HG03139 (cell line): ENCODE measurements around the gene PADI4.
"Not testable (repeated sequence)": the region's sequence is repeated elsewhere in the genome, so short reads cannot be mapped to it uniquely, and the experiment has no call there.

ENCODE experiments used
- ATAC-seq: cut with Tn5 transposase; IDR thresholded peaks from one replicate; pipeline ENCODE4 v1.9.1; 2021; ENCODE audit not compliant: unreplicated experiment

The PADI4 gene

DNA sequence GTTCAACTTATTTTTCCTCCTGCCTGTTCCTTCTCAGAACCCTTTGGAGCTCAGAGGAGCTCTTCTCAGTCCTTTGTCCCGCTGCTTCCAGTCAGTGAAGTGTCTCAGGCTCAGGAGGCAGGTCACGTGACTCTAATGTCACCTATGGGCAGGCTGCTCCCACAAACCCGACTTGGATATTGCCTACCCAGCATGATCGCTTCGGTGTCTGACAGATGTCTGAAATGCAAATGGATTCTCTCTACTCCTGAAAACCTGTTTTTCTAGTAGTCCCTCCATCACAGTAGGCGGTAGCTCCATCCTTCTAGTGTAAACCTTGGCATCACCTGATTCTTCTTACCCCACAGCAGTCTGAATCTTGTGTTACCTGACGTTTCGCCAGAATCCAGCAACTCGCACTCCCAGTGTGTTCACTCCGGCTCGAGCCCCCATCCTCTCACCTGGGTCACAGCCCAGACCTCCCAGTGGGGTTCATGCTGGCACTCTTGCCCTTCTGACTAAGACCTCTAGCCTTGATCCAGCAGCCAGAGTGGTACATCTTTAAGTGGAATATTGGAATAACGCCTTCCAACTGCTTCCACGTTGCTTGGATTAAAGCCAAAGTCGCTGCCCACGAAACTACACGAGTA, 69.4 kb downstream of the PADI4 start:
- ATAC-seq: no peak

DNA sequence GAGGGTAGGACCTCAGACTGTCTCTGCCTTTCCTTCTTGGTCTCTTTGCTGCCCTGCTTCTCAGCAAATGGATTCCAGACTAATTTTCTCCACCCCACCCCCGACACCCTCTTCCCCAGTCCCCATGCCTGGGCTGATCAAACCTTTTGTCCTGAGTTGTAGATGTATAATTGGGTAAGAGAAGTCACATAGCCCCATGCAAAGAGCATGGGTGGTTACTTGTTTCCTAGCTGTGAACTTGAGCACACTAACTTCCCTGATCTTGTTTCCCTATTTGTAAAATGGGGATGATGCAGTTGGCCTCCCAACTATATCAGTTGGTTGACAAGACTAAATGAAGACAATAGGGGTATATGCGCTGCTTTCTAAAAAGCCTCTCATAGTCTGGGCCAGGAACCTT, 73.2 kb downstream of the PADI4 start:
- ATAC-seq: no peak

DNA sequence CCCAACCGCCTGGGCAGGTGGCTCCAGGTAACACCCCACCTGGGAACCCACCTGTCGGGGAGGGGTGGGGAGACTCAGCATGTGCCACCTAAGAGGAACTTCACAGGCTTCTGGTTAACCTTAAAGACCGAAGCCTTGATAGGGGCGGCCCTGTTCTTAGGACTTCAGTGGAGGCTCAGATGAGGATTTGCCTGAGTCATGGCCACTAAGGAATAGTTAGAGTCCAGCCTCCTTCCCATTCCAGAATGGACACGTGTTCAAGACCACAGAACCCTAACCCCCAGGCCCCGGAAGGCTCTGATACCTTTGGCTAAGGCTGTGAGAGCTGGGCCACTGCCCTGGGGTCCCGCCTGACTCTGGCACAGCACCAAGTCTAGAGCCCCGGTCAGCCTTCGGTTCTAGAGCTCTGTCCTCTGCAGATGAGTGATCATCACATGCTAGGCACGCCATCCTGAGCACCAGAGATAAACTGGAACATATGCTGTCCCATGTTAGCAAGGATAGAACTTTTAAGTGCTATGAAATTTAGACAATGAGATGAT, 84.3 kb downstream of the PADI4 start:
- ATAC-seq: no peak

DNA sequence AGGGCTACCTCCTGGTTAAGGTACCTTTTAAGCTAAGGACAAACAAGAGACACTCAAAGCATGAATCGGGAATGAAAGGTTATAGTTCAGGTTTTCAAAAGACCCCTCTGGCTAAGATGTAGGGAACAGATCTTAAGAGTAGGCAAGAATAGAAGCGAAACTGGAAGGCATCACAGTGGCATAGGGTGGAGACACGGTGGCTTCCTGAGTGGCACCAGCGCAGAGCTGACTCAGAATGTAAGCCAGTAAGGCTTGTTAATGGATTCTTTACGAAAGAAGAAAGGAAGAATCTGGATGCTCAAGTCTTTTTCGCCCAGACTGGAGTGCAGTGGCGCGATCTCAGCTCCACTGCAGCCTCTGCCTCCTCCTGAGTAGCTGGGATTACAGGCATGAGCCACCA, 85.2 kb downstream of the PADI4 start:
- no peak for ATAC-seq

DNA sequence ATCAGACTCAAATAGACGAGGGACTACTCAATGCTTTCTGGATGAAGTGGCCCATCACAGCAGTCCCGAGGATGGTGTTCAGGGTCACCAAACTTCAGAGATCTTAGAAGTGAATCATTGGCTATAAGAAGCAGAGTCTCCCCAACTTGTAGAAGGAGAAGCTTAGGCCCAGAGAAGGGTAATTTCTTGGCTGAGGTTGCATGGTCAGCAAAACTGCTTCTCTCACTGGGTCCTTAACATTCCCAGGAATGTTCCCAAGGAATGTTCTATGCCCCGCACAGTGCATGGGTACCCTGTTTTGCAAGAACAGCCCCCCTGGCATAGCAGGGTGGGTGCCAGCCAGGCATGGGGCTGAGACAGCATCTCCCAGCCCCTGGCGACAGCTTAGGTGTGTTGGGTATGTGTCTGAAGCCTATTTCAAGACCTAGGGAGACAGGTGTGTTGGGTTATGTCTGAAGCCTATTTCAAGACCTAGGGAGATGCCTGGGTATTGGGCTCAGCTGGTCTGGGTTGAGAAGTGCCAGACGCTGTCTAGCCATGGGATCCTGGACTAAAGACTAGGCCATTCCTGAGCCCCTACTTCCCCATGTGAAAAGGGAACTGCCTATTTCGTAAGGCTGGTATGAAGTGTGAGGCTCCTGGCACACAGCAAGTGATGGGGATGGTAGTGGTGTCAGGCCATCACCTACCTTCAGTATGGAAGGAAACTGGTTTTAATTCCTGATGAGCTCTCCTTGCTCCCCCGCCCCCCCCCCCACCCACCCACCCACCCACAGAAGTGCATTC, 90.1 kb downstream of the PADI4 start:
- no peak for ATAC-seq

DNA sequence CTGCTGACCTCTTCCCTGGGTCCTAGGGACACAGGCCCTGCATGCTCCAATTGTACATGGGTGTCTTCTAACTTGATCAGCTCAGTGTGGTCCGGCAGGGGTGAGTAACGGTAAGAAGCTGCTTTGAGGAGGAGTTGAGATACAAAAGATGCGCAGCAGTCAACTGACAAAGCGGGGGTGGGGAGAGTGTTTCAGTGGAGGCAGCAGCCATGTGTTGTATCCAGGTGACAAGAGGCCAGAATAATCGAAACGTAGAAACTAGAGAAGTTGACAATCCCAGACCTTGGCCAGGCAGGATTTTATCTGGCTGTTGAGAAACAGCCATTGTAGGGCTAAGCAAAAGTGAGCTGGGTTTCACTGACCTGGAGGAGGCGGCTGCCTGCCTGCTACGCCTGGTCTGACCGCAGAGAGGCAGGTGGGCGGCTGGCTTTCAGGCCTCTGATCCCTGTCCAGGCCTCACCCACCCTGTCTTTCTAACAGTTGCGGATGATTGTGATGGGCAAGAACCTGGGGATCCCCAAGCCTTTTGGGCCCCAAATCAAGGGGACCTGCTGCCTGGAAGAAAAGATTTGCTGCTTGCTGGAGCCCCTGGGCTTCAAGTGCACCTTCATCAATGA, 92.8 kb downstream of the PADI4 start:
- no peak for ATAC-seq

DNA sequence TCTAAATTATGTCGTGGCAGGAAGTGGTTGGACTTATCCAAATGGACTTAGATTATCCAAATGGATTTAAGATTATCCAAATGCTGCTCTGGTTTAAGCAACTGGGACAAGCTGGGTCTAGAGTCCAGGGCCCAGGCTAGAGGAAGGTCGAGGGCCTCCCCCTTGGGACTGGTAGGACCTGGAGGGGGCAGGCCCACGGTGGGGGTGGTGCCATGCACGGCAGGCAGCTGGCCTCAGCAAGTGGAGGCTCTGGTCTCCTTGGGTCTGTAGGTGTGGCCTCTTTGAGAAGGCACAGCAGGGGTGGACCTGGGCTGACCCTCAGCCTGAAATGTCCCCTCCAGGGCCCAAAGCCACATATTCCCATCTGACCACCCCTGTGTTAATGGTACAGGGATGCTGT, 93.8 kb downstream of the PADI4 start:
- ATAC-seq: no peak

DNA sequence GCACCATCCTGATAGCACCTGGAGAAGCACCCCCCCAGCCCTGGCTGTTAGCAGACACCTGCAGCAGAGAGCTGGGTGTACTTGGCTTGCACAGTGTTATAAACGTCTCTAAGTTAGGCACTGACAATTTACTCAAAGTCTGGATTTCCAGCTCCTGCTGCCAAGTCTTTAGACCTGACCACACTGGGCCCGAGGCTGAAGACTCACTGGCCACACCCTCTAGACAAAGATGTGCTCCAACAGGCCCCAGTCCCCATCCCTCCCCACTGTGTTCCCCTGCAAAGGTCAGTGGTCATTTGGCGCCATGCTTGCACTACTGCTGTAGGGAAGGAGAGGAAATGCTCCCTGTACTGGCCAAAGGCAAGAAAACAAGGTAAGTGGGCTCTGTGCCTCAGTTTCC, 95.1 kb downstream of the PADI4 start:
- no peak for ATAC-seq

DNA sequence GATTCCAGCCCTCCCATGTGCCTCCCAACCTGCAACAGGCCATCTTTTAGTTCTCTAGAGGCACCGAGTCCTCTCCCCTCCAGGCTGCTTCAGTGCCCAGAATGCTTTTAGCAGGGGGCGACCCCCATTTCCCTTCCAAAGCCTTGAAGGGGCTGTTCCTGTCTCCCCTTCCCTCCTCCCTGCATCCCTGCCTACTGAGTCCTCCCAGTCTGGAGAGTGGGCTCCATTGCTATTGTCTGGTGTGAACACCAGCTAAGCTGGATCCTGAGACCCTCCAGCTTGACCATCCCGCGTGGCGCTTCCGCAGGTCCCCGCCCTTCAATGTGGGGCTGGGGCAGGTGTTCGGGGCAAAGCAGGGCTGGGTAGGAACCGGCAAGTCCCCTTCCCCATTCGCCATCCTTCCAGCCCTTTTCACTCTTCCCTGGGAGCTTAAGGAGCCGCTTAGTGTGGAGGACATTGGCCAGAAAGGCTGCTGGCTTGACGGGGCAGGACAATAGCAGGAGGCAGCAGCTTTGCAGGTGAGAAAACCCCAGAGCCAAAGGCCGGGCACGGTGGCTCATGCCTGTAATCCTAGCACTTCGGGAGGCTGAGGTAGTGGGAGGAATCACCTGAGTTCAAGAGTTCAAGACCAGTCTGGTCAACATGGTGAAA, 96.2 kb downstream of the PADI4 start:
- no peak for ATAC-seq

DNA sequence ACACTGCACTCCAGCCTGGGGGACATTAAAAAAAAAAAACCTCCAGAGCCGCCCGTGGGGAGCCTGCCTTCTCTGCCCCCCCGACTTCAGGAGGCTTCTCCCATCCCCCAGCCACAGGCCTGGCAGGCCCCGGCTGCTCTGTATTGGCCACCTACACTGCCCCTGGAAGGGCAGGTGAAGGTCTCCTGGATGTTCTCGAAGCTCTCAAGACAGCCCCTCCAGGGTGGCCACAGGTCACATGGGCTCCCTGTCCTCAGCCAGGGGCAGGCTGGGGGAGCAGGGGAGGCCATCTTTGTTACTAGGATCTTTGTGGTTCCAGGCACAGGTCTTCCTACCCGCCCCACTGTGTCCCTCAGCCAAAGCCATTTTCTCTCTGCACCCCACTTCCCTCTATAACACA, 96.8 kb downstream of the PADI4 start:
- no peak for ATAC-seq

DNA sequence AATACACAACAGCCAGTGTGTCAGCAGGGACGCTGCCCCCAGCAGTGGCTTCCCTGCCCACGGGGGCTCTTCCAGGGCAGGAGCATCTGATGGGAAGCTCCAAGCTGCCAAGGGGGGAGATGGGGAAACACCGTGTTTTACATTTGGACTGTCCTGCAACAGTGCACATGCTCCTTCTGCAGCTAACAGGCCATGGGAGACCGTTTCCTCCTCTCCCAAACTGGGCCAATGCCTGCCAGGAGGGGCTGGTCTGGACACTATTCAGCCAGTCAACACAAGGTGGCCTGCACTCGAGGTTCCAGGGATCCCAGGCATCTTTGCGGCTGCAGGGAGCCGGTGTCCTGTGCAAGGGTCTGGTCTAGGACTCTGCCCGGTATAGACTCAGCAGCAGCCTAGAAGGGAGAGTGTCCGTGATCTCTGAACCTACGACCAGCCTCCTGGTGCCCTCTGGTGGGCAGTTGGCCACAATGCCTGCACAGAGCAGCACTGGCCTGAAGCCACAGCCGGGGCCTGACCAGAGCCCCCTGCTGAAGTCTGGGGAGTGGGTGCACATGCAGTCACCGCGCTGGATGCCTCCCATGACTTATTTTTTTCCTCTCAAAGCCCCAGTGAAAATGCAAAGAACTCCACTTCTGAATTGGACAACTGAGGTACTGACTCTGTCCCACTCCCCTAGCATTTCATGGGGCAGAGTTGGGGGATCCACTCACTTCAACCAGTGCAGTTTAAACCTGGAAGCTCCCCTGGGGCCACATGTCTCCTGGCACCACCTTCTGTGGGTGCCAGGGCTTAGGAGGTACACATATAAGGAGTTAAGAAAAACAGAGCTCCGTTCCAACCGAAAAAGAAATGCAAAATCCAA, 98.1 kb downstream of the PADI4 start:
- no peak for ATAC-seq

DNA sequence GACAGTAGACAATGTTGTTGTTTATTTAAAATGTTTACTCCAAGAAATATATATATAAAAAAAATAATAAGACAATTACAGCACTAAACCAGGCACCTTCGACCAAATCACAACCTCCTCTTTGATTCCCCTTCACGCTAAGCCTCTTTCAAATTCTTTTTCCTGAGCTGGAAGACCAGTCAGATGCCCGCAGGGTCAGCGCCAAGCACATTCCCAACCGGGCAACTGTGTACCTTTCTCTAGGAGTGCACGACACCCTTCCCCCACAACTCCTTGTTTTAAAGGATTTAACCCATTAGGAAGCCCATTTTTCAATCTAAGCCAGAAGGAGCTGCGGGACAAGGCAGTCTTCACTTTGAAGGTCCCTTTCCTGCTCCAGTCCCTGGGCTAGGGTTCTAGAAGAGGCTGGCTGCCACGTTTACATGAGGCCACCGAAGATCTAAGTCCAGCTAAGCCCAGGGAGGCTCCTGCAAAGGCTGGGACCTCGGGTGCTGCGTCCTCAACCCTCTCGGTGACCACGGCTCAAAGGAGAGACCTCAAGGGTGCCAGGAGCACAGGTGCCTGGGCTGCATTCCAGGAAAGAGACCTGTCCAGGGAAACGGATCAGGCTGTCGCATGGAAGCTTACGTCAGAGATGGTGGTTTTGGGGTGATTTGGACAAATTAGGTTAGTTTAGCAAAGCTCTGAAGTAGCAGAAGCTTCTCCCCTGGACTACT, 98.9 kb downstream of the PADI4 start:
- not testable (repeated sequence) for ATAC-seq

DNA sequence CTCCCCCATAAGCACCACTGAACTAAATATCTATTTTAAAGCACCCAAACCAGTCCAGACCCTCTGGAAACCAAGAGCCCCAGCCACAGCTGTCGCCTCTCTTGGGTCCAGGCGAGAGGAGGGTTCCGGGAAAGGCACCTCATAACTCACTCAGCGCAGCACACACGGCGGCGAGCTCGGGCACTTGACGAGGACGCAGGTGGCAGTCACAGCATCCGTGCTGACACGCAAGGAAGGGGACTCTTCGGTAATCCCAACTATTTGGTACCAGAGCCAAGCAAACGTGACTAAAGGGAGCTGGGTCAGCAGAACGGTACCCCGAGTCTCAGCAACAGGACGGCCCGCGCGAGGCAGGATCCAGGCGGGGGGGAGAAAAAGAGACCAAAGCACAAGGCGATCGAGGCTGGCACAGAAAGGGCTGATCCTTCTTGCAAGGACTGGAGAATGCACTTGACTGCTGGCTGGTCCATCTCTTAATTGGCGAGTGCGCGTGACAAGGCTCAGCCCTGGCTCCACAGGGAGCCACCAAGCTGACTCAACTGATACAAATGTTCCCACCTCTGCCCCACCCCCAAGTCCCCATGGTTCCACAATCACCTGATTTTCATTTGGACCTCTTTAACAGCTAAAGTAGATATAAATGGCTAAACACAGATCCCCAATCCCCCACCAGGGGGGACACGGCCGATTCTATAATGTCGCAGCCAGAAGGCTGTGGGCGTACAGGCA, 100.0 kb downstream of the PADI4 start:
- not testable (repeated sequence) for ATAC-seq

DNA sequence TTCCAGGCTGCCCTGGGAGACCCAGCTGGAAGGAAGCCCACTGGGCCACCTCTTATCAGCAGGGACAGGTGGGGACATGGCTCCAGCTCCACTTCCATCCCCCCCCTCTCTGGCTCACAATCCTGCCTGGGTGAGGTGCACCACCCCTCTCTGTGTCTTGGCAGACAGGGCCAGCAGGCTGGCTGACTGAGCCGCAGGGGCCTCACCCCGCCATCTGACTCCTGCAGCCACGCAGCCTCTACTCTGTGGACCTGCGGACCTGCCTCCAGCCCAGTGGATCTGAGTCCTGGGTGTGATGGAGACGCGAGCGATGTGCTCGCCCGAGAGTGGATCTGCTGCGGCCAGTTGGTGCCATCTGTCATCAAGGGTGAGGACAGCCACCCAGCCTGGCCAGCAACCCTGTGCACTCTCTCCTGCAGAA, 101.4 kb downstream of the PADI4 start:
- no peak for ATAC-seq

DNA sequence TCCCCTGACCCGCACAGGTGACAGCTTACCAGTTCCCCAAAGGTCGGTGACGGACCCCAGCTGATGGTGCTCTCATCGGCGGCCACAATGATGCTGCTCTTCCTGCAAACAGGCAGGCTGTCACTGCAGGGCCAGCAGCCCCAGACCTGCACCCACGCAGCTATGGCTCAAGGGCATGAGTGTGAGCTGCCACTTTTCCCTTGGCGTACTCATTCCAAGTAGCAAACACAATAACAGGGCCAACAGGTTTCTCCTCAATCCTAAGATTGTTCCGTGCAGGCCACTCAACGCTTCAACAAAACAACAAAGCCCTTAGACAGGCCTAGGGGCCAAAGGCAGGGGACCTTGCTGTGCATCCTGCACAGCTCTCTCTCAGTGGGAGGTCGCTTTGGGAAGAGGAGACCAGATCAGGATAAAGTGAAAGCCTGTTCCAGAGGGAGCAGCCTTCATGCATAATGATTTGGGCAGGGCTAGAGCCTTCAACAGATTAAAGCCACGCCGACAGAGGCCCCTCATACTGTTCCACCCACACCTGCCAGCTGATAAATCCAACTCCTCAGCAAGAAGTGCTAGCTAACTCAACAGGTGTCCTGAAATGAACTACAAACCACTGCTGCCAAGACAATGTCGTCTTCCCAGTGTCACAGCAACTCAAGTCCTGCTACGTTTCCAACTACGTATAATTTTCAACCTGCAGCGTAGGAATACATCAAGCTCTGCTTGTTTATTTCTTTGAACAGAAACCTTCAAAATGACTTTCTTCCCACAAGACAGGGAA, 104.3 kb downstream of the PADI4 start:
- ATAC-seq: no peak
